Measurements from ENCODE around the gene GSN.

DNA sequence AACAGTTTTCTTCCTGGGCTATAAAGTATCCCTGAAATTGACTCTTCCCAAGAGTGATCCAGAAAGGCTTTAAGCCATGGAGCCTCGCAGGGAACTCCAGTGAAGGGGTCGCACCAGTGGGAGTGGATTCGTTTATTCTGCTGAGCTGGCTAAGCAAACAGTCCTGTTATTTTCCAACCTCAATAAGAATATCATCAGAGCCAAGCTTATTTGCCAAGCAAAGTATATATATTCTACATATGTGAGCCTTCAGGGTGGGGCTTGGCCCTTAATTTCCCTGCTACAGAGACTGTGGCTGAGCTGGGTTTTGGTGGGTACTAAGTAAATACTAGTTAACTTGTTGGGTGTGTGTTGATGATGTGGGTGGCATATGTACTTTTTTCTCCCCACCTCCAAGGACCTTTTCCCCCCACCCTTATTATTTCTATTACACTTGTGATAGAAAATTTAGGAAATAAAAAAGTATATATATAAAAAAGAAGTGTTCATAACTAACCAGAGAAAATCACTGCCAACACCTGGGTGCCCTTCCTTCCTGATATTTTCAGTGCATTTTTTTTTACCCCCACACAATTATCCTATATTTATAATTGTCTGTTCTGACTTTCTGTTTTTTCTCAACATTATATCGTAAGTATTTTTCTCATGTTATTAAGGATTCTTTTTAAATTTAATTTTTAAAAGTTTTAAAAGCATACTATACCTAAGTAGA lies 5.3 kb downstream of the GSN start:
- TF ChIP-seq, protein P1, sequence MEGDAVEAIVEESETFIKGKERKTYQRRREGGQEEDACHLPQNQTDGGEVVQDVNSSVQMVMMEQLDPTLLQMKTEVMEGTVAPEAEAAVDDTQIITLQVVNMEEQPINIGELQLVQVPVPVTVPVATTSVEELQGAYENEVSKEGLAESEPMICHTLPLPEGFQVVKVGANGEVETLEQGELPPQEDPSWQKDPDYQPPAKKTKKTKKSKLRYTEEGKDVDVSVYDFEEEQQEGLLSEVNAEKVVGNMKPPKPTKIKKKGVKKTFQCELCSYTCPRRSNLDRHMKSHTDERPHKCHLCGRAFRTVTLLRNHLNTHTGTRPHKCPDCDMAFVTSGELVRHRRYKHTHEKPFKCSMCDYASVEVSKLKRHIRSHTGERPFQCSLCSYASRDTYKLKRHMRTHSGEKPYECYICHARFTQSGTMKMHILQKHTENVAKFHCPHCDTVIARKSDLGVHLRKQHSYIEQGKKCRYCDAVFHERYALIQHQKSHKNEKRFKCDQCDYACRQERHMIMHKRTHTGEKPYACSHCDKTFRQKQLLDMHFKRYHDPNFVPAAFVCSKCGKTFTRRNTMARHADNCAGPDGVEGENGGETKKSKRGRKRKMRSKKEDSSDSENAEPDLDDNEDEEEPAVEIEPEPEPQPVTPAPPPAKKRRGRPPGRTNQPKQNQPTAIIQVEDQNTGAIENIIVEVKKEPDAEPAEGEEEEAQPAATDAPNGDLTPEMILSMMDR (IDR thresholded peaks at IDR 0.05; ENCODE audit: low read depth, low read length, poor library complexity, severe bottlenecking), result no peak
- TF ChIP-seq EZH2phosphoT487 (IDR thresholded peaks at IDR 0.05; ENCODE audit: borderline replicate concordance, low read length), result no peak
